Progenitor cell of endocrine pancreas (in vitro differentiated cells): ENCODE data around the gene SNAP29. TPM values are rescaled to one million over a fixed set of nuclear protein-coding genes. Genes with fewer than 3 reads are reported as not detected.
A peak's percentile ranks its signal among the peaks of the same experiment; 100 is the strongest.

ENCODE experiments used
- DNase-seq: peaks from one replicate; pipeline ENCODE4 v3.0.0; 2021; ENCODE audit warnings: low spot score; ENCODE audit not compliant: unreplicated experiment
- H3K27ac Mint-ChIP-seq: 2 replicates; pipeline ENCODE4 v1.8.0; 2021; ENCODE audit warnings: mild to moderate bottlenecking, moderate library complexity, mixed read lengths
- H3K27me3 Mint-ChIP-seq: 2 replicates; pipeline ENCODE4 v1.8.0; 2021; ENCODE audit warnings: mixed read lengths
- H3K36me3 Mint-ChIP-seq: 2 replicates; pipeline ENCODE4 v1.8.0; 2022; ENCODE audit warnings: mixed read lengths; ENCODE audit not compliant: insufficient read depth
- H3K4me1 Mint-ChIP-seq: 2 replicates; pipeline ENCODE4 v1.8.0; 2021; ENCODE audit warnings: low read depth, mixed read lengths
- H3K4me3 Mint-ChIP-seq: 2 replicates; pipeline ENCODE4 v1.8.0; 2021; ENCODE audit warnings: low read depth, mild to moderate bottlenecking, moderate library complexity, mixed read lengths
- H3K9me3 Mint-ChIP-seq: 2 replicates; pipeline ENCODE4 v1.8.0; 2021; ENCODE audit warnings: low read depth, mixed read lengths
- total RNA-seq: library from RNA; stranded (reverse); gene quantifications from 2 replicates; pipeline ENCODE4 v1.2.1, GENCODE V29; 2021
- TF ChIP-seq, protein P1 (sequence below): fragments of 200-600 bp; sonication (generic); IDR thresholded peaks from one replicate; pipeline ENCODE4 v1.5.0; 2021; ENCODE audit warnings: antibody characterized with exemption, mild to moderate bottlenecking; ENCODE audit not compliant: unreplicated experiment

The SNAP29 gene
- total RNA-seq, 1 donor from 2014 or later: 20.6 TPM

DNA sequence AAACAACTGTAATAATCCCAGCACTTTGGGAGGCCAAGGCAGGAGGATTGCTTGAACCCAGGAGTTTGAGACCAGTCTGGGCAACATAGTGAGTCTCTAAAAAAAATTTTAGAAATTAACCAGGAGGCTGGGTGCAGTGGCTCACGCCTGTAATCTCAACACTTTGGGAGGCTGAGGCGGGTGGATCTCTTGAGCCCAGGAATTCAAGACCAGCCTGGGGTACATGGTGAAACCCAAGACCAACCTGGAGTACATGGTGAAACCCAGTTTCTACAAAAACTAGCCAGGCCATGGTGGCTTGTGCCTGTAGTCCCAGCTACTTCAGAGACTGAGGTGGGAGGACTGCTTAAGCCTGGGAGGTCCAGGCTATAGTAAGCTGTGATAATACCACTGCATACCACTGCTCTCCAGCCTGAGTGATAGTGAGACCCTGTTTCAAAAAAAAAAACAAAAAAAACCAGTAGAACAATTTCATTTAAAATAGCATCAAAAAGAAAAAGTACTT lies 11.4 kb upstream of the SNAP29 start:
- H3K9me3 Mint-ChIP-seq: no peaks in the 10 kb centered on the region
- H3K27me3 Mint-ChIP-seq: no peaks in the 10 kb centered on the region
- no peak for DNase-seq
- H3K27ac Mint-ChIP-seq: peak overlapping the region; percentile 41
- peaks cover 26% of the 10 kb centered on the region for H3K4me1 Mint-ChIP-seq
- TF ChIP-seq, protein P1, sequence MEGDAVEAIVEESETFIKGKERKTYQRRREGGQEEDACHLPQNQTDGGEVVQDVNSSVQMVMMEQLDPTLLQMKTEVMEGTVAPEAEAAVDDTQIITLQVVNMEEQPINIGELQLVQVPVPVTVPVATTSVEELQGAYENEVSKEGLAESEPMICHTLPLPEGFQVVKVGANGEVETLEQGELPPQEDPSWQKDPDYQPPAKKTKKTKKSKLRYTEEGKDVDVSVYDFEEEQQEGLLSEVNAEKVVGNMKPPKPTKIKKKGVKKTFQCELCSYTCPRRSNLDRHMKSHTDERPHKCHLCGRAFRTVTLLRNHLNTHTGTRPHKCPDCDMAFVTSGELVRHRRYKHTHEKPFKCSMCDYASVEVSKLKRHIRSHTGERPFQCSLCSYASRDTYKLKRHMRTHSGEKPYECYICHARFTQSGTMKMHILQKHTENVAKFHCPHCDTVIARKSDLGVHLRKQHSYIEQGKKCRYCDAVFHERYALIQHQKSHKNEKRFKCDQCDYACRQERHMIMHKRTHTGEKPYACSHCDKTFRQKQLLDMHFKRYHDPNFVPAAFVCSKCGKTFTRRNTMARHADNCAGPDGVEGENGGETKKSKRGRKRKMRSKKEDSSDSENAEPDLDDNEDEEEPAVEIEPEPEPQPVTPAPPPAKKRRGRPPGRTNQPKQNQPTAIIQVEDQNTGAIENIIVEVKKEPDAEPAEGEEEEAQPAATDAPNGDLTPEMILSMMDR: no peak
- no peak overlapping the region for H3K4me3 Mint-ChIP-seq
- no peaks in the 10 kb centered on the region for H3K36me3 Mint-ChIP-seq

DNA sequence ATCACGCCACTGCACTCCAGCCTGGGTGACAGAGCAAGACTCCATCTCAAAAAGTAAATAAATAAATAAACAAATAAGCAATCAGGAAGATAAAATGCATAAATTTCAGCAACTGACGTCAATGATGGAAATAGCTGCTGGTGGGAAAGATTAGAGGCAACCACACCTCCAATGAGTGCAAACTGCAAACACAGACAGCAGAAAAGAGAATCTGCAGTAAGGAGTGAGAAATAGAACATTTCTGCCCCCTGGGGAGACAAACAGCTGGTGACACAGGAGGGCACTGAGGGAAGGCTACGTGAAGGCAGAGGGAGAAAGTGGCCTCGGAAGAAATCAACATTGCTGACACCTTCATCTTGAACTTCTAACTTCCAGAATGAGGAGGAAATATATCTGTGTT lies 6.7 kb upstream of the SNAP29 start:
- TF ChIP-seq, protein P1: no peak
- no peaks in the 10 kb centered on the region for H3K27me3 Mint-ChIP-seq
- no peak for DNase-seq
- no peak overlapping the region for H3K4me3 Mint-ChIP-seq
- no peak overlapping the region for H3K27ac Mint-ChIP-seq
- peaks cover 17% of the 10 kb centered on the region for H3K4me1 Mint-ChIP-seq
- H3K36me3 Mint-ChIP-seq: no peaks in the 10 kb centered on the region
- H3K9me3 Mint-ChIP-seq: no peaks in the 10 kb centered on the region

GRCh38 chr22:20852503-20852902 lies 6.3 kb upstream of the SNAP29 start:
- no peaks in the 10 kb centered on the region for H3K9me3 Mint-ChIP-seq
- DNase-seq: no peak
- H3K4me1 Mint-ChIP-seq: peaks cover 21% of the 10 kb centered on the region
- H3K4me3 Mint-ChIP-seq: no peak overlapping the region
- H3K36me3 Mint-ChIP-seq: no peaks in the 10 kb centered on the region
- peak overlapping the region; percentile 12 for H3K27ac Mint-ChIP-seq
- no peaks in the 10 kb centered on the region for H3K27me3 Mint-ChIP-seq
- TF ChIP-seq, protein P1: no peak

GRCh38 chr22:20853236-20853660 lies 5.6 kb upstream of the SNAP29 start:
- H3K27ac Mint-ChIP-seq: peak overlapping the region; percentile 12

GRCh38 chr22:20857247-20857643 lies 1.6 kb upstream of the SNAP29 start:
- no peaks in the 10 kb centered on the region for H3K27me3 Mint-ChIP-seq
- peak overlapping the region; percentile 83 for H3K4me3 Mint-ChIP-seq
- H3K27ac Mint-ChIP-seq: no peak overlapping the region
- DNase-seq: no peak
- H3K36me3 Mint-ChIP-seq: no peaks in the 10 kb centered on the region
- H3K9me3 Mint-ChIP-seq: no peaks in the 10 kb centered on the region
- TF ChIP-seq, protein P1: no peak
- peaks cover 26% of the 10 kb centered on the region for H3K4me1 Mint-ChIP-seq

More at GRCh38 chr22:20853236-20853660, 5.6 kb upstream of the SNAP29 start:
- peaks cover 27% of the 10 kb centered on the region for H3K4me1 Mint-ChIP-seq
- TF ChIP-seq, protein P1: no peak
- no peaks in the 10 kb centered on the region for H3K27me3 Mint-ChIP-seq
- no peaks in the 10 kb centered on the region for H3K36me3 Mint-ChIP-seq
- H3K9me3 Mint-ChIP-seq: no peaks in the 10 kb centered on the region
- DNase-seq: no peak
- no peak overlapping the region for H3K4me3 Mint-ChIP-seq
